DMS79 (cell line): Measurements from ENCODE around the gene EFCAB5.
"Not testable (repeated sequence)": the region's sequence is repeated elsewhere in the genome, so short reads cannot be mapped to it uniquely, and the experiment has no call there.

Experiments
- DNase-seq: peaks from one replicate; lab custom pipeline; 2025; lab: John Stamatoyannopoulos, UW

EFCAB5 gene

DNA sequence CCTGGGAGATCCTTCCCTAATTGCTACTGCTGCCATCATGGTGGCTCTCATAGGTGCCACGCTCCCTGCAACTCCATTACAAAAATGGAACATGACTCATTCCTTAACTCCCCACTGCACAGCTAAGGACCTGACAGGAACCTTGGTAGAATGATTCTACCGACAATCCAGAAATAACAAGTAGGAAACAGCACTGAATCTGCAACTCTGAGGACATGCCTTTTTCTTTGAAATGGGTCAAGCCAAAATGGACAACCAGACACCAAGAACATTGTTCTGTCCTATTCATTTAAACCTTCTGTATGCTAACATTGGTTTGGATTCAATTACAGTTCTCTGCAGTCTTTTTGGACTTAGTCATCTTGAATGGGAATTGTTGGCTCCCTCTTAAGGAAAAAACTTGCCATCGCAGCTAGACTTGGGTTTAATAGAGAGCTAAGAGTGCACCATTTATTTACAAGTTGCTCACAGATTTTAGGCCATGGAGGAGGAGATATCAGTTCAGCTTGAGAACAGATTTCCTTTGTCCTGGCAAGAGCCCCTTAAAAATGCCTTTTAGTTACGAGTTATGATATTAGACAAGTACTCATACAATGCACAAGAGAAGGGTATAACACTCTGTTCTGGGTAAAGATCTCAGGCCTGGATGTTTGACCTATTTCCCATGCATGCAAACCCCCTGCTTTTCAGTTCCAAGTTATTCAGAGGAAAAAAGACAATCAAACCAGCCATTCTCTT is 154.2 kb downstream of the EFCAB5 start:
- no peak for DNase-seq

DNA sequence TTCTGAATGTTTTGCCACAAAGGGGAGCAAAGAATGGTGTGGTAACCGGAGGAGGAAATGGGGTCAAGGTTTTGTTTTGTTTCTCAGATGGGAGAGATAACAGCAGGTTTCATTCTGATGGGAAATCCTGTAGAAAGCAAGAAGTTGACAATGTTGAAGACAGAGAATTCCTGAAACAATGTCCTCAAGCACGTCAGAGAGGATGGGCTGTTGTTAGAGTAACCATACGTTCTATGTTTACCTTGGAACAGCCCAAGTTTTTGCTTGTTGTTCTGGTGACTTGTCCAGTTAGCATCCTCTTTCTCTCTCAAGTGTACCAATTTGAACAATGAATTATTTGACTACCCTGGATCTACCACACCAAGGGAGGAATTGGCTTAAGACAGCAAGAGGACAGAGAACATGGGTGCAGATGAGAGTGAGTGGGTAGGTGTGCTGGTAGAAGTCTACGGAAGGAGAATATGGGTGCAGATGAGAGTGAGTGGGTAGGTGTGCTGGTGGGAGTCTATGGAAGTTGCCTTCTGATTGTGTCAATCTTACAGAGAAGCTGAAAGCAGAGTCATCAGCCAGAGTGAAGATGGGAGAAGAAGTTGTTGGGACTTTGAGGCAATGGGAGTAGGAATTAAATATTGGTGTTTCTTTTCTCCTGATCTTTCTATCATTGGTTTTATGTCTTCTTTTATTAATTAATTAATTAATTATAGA is 160.4 kb downstream of the EFCAB5 start:
- DNase-seq = no peak

GRCh38 chr17:30103921-30104320 is 162.5 kb downstream of the EFCAB5 start:
- no peak for DNase-seq

- peak; percentile 43 for DNase-seq
Observed at GRCh38 chr17:30104575-30105339, 163.3 kb downstream of the EFCAB5 start.

GRCh38 chr17:30112794-30113193 is 171.4 kb downstream of the EFCAB5 start:
- no peak for DNase-seq

- DNase-seq = no peak
Observed at GRCh38 chr17:30113213-30113612, 171.8 kb downstream of the EFCAB5 start.

DNA sequence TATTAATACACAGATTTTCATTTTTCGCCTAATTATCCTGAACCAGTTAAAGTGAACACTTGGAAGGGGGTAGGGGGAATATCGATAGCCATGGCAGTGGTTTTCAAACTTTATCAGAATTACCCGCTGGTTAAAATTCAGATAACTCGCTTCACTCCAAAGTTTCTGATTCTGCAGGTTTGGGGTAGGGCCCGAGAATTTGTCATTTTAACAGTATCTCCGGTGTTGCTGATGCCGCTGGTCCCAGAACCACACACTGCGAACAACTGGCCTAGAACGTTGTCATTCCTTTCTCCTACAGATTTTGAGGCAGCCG is 174.9 kb downstream of the EFCAB5 start:
- no peak for DNase-seq

DNA sequence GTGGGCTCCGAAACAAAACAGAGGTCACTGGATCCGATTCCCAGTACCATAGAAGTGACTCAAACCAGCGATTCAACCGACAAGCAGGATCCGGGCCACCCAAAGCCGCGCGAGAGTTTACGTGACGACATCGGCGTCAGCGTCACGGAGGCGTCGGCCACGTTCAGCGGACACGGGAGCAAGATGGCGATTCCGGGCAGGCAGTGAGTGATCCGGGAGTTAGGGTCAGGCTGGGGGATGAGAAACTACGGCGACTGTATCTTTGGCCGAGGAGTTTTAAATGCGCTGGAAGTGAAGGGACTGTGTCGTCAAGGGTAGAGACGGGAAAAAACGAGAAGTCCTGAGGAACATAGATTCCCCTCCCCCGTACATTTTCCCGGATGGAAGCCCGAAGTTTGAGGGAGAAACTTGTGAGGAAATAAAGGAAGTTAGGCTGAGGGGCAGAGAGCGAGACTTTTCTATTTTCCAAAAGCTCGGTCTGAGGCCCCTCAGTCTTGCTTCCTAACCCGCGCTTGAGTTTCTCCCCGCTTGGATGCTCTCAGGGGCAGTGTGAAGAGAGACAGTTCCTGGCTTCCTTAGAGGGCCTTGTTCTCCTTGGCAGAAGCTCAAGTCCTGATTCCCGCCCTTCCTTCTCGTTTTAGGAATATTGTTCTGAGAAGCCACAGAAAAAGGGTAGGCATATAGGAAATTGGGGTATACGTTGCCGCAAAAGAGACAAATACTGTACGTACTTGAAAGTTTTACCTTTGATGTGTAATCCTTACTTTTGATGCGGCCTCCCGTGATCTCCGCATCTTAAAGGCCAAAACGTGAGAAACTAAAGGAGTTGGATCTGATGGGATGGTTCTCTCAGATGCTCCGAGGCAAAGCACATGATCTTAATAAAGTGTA is 175.5 kb downstream of the EFCAB5 start, which contains the start of gene NSRP1:
NSRP1 (plus strand) TSS at position 156 of the 891 bp plus-strand sequence; CDS start at position 184, 28 bp downstream.
- DNase-seq = peak; percentile 86

- DNase-seq = no peak
Observed at GRCh38 chr17:30117675-30118081, 176.2 kb downstream of the EFCAB5 start.

DNA sequence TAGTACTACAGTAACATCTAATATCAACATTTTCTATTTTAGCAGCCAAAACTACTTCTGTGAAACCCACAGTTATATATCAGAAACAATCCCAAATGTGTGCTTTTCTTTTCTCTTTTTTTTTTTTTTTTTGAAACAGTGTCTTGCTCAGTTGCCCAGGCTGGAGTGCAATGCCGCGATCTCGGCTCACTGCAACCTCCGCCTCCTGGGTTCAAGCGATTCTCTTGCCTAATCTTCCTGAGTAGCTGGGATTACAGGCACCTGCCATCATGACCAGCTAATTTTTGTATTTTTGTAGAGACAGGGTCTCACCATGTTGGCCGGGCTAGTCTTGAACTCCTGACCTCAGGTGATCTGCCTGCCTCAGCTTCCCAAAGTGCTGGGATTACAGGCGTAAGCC is 177.2 kb downstream of the EFCAB5 start:
- not testable (repeated sequence) for DNase-seq

DNA sequence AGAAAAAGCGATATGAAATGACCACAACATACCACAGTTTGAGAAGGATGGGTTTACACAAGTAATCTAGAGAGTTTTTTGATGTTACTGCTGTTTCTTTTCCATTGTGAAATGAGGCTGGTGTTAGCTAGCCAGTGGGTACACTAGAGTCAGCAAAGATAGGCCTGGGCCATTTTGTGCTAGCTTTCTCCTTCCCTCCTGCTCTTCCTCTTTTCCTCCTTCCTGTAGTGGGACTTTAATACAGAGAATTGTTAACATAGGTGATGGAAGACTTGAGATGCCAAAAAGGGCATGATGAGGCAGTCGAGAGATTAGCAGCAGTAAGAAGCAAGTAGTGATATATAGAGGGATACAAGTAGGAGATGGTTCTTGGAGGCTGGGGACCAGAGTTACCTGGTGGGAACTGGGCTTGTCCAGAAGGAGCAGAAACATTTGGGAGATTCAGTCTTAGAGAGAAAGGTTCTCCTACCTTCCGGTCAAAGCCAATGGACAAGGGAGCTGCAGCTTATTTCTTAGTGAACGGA is 182.9 kb downstream of the EFCAB5 start:
- no peak for DNase-seq

- DNase-seq = no peak
Observed at GRCh38 chr17:30130121-30130520, 188.7 kb downstream of the EFCAB5 start.

DNA sequence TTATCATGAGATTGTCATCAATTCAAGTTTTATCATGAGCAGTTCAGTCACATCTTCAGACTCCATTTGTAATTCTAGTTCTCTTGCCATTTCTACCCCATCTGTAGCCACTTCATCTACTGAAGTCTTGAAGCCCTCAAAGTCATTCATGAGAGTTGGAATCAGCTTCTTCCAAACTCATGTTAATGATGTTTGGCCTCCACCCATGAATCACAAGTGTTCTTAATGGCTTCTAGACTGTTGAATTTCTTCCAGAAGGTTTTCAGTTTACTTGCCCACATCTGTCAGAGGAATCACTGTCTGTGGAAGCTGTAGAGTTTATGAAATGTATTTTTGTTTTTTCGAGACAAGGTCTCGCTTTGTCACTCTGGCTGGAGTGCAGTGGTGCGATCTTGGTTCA is 191.2 kb downstream of the EFCAB5 start:
- DNase-seq = peak; percentile 45

GRCh38 chr17:30133197-30133596 is 191.8 kb downstream of the EFCAB5 start:
- no peak for DNase-seq

DNA sequence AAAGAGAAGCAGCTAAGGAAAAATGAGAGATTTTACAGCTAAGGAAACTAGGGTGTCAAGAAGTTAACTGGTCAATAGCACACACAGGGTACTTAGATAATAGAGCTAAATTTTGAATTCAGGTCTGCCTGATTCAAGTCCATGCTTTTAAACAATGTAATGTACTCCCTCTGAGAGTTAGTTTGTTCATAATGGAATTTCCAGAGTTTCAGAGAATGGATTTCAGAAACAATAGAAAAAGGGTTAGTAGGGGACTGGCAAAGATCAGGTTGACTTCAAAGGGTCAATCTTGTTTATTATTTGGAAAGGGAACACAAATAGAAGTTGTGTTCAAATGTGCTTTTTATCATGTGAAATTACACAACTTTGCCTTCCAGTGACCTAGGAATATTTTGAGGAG is 193.1 kb downstream of the EFCAB5 start:
- DNase-seq = no peak

DNA sequence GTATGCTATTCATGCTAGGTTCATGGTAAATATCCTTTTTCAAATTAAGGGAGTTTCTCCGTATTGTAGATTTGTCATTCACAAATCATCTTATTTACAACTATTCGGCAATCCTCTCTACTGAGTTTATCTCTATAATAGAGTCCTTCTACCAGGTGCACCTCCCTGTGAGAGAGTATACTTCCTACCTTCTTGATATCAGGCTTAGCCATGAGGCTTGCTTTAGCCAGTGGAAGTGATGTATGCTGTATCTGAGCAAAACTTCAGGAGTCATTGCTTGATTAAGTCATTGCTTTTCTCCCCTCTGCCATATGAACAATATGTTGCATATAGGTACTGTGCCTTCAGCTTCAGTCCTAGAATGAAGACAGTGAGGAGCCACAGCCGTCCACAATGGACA is 195.7 kb downstream of the EFCAB5 start:
- no peak for DNase-seq

DNA sequence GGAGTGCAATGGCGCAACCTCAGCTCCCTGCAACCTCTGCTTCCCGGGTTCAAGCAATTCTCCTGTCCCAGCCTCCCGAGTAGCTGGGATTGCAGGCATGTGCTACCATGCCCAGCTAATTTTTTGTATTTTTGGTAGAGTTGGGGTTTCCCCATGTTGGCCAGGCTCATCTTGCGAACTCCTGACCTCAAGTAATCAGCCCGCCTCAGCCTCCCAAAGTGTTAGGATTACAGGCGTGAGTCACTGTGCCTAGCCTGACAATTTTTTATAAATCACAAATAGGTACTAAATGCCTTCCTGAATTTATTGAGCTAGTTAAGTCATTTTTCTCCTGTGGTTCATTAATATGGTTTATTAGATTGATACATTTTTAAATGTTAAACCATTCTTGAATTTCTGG is 206.4 kb downstream of the EFCAB5 start:
- not testable (repeated sequence) for DNase-seq

DNA sequence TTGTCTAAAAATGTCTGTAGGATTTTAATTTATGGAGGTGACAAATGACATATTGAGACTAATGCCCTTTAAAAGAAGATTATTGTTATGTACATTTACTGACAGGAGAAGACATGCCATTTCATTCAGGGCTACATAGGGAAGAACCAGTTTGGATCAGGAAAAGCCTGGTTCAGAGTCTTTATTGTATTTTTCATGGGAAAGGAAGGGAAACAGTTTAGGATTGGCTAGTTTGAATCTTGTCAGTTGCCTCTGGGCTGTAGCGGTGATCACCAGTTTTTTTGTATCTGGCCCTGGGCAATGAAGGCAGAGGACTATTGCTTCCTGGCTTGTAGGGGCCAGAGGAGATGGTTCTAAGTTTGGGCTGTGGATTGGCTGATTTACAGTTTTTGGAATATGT is 206.9 kb downstream of the EFCAB5 start:
- DNase-seq = no peak

GRCh38 chr17:30151471-30151870 is 210.0 kb downstream of the EFCAB5 start:
- no peak for DNase-seq

GRCh38 chr17:30153463-30153862 is 212.0 kb downstream of the EFCAB5 start:
- no peak for DNase-seq

GRCh38 chr17:30155389-30155788 is 214.0 kb downstream of the EFCAB5 start:
- DNase-seq = no peak
